RPMI7951 (cell line): ENCODE measurements around the gene ELOVL1. TPM values are rescaled to one million over a fixed set of nuclear protein-coding genes. Genes with fewer than 3 reads are reported as not detected.

Experiments used
- DNase-seq: peaks from one replicate; pipeline ENCODE4 v3.0.0-alpha.2; 2012; ENCODE audit warnings: low read depth
- total RNA-seq: library from RNA; depleted of rRNA; stranded (reverse); fragments of >200 nt; shearing (Covaris generic); gene quantifications from 2 replicates; pipeline ENCODE4 v1.2.3, GENCODE V29; 2014; rRNA removed

ELOVL1 gene
- total RNA-seq, 1 experiment from 2014 or later: 147 TPM

DNA sequence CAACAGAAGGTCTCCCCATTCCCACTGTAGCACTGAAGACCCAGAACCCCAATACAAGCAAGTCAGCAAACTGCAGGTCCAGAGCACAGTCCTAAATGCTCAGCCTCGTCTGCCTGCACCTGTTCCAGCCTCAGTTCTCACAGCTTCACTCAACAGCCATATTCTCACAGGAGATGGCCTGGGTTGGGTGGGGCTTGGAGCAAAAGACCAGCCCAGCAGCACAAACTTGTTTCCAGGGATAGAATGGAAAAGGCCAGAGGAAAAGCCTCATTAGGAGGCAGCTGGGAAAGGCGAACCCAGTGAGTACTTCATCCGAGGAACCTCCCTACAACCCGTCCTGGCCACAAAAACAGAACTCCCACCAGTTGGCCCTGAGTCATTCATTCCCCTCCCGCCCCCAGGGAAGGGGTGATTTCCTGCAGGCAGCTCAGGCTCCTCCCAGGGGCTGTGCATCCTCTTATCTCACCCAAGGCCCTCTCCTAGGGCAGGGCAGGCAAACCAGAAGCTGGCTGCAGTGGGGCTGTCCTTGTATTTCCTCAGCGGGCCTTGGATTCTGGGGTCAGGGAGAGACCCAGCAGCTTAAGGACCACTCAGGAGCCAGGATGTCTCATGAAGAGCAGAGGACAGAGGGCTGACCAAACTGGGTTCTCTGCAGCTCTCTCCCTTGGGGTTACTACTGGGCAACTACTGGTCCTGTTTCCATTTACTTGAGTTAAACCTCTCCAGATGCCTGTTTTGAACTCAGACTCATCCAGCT is 37.6 kb downstream of the ELOVL1 start:
- peak; percentile 82 for DNase-seq

DNA sequence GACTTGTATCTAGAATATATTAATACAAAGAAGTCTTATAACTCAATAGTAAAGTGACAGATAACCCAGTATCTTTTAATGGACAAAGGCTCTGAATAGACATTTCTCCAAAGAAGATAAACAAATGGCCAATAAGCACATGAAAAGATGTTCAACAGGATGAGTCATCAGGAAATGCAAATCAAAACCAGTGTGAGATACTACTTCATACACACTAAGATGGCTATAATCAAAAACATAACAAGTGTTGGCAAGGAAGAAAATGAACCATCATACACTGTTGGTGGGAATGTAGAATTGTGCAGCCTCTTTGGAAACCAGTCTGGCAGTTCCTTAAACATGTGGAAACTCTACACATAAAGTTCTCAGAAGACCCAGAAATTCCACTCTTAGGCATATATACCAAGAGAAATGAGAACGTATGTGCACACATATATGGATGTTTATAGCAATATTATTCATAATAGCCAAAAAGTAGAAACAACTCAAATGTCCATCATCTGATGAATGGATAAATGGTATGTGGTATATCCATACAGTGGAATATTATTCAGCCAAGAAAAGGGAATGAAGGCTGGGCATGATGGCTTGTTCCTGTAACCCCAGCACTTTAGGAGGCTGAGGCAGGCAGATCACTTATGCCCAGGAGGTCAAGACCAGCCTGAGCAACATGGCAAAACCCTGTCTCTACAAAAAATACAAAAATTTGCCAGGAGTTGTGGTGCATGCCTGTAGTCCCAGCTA is 40.1 kb downstream of the ELOVL1 start:
- peak; percentile 36 for DNase-seq

DNA sequence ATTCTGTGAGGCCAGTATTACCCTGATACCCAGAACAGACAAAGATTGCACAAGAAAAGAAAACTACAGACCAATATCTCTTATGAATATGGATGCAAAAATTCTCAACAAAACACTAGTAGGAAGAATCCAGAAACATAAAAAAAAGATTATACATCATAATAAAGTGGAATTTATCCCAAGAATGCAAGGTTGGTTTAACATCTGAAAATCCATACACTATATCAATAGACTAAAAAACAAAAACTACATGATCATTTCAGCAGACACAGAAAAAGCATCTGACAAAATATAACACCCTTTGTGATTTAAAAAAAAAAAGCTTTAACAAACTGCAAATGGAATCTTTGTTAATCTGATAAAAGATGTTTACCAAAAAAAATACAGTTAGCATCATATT is 42.4 kb downstream of the ELOVL1 start:
- no peak for DNase-seq

DNA sequence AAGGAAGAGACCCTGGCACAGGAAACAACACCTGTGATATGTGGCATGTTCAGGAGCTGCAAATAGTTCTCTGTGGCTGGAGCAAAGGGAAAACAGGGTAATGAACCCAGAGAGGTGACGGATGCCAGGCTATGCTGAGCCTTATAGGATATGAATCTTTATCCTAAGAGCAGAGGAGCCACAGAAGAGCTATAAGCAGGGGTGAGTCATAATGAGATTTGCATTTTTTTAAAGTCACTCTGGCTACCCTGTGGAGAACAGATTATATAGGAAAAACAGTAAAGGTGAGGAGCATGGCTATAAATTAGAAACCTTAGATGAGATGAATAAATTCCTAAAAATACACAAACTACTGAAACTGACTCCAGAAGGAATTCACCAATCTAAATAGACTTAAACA is 43.0 kb downstream of the ELOVL1 start:
- no peak for DNase-seq

DNA sequence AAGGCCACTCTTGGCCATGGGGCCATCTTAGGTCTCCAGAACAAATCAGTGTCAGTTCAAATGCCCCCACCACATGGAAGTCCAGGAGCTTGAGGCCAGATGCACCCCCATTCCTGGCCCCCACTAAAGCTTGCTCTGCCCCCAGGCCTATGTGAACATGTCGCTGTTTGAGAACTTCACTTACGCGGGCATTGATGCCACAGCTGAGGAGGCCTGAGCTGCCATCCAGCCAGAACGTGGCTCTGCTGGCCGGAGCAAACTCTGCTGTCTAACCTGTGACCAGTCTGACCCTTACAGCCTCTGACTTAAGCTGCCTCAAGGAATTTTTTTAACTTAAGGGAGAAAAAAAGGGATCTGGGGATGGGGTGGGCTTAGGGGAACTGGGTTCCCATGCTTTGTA is 45.3 kb downstream of the ELOVL1 start:
- no peak for DNase-seq

DNA sequence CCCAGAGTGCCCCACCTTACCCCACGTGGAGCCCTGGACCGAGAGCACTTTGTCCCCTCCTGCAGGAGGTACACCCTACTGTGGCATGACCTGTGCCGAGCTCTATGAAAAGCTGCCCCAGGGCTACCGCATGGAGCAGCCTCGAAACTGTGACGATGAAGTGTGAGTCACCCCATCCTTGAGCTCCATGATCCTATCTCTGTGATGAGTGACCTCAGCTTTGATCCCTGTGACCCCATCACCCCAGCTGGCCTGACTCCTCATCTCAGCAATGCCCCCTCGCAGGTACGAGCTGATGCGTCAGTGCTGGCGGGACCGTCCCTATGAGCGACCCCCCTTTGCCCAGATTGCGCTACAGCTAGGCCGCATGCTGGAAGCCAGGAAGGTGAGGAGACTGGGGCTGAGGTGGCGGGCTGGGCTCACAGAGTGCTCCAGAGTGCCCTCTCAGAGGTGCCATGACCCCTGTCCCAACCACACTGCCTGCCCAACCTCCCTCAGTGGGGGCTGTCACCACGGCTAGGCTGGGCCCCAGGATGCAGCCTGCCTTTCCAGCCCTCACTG is 46.4 kb downstream of the ELOVL1 start:
- DNase-seq: peak; percentile 32

DNA sequence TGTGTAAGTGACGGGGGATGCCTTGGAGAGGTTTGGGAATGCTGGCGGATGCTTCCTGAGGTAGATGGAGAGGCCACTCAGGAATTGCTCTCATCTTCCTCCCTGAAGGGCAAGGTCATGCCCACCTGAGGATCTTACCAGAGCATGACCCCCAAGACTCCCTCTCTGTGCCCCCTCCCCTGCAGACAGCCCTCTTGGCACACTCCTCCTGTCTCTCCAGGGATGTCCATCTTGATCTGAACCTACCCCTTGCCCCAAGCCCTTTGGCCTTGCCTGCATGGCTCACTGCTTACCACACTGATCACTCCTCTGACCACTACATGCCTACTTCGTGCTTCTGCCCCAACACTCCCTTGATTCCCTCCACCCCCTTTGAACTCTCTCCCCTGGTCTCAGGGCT is 48.0 kb downstream of the ELOVL1 start:
- no peak for DNase-seq

DNA sequence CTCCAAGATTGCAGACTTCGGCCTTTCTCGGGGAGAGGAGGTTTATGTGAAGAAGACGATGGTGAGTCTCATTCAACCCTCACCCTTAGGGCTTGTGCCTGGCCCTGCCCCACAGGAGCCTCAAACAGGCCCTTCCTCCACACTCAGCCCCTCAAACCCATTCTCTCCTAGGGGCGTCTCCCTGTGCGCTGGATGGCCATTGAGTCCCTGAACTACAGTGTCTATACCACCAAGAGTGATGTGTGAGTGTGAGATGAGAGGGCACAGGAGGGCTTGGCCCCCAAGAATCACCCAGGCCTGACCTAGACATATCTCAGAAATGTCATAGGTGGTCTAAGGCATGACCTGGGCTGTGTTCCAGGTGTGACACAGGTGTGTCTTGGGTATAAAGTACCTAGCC is 48.5 kb downstream of the ELOVL1 start:
- no peak for DNase-seq

DNA sequence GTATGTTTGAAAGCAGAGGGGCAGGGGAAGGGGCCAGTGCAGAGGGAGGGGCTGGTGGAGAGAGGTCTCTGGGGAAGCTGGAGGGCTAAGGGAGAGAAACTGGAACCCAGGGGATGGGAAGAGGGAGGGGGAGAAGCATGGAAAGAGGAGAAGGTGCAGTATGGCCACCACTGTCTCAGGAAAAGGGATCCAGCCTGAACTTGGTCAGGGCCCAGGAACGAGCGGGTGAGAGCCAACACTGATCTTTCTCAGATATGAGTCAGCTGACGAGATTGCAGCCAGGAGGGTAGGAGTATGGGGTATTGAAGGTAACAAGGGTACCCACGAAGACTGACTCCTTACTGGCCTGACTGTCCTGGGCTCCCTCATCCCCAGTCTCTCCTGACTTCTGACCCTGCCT is 49.0 kb downstream of the ELOVL1 start:
- DNase-seq: no peak

DNA sequence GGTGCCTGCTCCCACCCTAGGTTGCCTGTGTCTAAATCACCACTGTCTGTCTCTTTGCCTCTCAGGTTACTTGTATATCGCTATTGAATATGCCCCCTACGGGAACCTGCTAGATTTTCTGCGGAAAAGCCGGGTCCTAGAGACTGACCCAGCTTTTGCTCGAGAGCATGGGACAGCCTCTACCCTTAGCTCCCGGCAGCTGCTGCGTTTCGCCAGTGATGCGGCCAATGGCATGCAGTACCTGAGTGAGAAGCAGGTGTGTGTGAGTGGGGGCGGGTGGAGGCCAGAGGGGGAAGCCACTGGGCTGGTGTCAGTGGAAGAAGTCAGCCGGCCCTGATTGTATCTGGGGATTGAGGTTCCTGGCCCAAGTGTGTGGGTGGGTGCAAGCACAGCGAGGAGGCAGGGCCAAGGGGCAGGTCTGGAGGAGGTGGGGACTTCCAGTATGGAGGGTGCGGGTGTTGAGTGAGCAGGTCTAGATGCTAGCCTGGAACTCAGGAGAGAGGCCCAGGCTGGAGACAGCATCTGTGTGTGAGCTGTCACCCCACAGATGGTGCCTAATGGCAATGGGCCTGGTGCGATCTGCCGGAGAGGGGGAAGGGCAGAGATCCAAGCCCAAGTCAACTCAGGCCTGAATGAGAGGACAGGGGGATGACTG is 49.9 kb downstream of the ELOVL1 start:
- DNase-seq: no peak

DNA sequence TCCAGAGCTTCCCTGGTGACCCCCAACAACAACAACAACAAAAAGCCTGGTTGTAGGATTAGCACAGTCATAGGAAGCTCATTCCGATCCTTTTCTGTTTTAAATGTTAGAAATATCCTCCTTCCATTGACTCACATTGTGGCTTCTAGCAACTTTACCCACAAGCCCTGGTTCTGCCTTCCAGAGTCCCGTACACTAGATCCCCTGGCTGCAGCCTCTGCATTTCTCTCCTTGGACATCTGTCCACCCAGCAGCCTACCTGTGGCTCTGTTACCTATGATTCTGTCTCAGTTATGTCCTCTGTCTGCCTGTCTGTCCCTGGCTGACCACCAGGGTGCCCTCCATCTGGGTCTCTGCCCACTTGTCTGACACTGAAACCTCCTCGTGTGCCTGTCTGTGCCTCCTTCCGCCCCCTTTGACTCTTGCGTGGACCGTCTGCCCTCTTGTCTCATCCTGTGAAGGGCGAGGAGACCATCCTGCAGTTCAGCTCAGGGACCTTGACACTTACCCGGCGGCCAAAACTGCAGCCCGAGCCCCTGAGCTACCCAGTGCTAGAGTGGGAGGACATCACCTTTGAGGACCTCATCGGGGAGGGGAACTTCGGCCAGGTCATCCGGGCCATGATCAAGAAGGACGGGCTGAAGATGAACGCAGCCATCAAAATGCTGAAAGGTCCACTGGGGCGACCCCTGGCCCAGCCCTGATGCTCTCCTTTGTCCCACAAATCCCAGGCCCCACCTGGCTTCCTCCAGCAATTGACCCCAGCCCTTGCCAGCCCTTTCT is 50.9 kb downstream of the ELOVL1 start:
- DNase-seq: no peak

DNA sequence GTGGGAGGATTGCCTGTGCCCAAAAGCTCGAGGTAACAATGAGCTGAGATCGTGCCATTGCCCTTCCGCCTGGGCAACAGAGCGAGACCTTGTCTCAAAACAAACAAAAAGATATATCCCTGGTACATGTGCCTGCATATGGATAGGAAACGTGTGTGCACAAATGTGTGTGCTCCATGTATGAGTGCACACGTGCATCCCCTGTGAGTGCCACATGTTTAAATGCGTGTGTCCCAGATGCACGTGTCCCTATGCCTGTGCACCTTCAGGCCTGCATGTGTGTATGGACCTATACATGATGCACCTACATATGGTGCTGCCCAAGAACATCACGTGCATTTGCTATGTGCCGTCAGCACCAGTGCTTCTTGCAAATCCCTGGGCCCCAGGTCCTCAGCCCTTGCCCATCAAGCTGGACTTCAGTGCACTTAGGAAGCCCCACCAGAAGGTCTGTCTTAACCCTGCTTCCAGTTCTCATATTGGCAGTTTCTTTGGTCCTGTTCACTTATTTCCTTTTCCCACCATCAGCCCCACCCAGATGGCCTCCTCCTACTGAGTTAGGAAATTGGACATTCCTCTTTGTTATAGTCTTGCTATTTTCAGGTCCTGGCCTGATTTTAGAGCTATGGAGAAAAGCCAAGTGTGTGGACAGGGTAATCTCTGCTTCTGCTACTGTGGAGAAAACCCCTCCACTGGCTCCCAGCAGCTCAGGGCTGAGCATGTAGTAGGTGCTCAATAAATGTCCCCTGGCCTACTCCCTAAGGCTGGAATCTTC is 51.7 kb downstream of the ELOVL1 start:
- DNase-seq: no peak

DNA sequence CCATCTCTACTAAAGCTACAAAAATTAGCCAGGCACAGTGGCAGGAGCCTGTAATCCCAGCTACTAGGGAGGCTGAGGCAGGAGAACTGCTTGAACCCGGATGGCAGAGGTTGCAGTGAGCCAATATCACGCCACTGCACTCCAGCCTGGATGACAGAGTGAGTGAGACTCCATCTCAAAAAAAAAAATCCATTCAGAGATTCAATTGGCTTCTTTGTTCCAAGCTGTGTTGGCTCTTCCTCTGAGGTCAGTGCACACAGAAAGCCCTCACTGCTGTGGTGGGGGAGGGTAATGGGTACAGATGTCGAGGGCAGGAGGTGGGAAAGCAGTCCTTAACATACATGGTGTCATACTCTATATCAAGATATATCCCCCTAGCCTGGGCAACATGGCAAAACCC is 52.3 kb downstream of the ELOVL1 start:
- DNase-seq: no peak

DNA sequence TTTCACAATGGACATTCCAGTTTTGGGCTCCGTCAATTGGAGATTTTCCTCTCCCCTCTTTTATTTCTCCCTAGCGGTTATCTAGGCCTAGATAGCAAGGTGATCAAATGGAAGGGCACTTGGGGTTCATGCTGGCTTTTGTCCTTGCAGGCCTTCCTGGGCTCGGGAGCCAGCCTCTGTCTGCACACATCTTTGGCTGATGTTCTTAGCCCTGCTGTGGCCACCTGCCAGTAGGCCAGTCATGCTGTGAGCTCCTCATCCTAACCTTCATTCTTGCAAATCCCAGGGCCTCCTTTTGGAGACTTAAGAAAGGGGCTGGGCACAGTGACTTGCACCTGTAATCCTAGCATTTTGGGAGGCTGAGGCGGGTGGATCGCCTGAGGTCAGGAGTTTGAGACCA is 53.6 kb downstream of the ELOVL1 start:
- no peak for DNase-seq

DNA sequence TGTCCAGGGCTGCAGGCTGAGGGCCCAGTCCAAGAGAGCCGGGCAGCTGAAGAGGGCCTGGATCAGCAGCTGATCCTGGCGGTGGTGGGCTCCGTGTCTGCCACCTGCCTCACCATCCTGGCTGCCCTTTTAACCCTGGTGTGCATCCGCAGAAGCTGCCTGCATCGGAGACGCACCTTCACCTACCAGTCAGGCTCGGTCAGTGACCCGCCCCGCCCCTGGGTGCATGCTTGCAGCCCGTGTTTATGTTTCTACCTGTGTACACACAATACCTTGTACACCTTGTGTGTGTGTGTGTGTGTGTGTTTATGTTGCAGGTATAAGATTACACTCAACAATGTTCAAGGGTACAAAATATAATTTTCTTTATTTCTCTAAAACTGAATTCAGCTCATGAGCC is 54.0 kb downstream of the ELOVL1 start:
- no peak for DNase-seq

Other genes with a start within 250 kb of the ELOVL1 start
- 175 and 197 TPM in 2 replicates for gene EBNA1BP2, start 195.7 kb downstream of the ELOVL1 start, total RNA-seq
- 0.10 and 0.48 TPM in 2 replicates for gene CFAP57, start 195.7 kb downstream of the ELOVL1 start, total RNA-seq
- not detected in 2 replicates for gene TMEM125, start 98.0 kb downstream of the ELOVL1 start, total RNA-seq
- gene C1orf210, start 82.4 kb downstream of the ELOVL1 start, total RNA-seq: not detected in 2 replicates
- 0.68 and 0.84 TPM in 2 replicates for gene TIE1, start 67.0 kb downstream of the ELOVL1 start, total RNA-seq
- gene MPL, start 30.2 kb downstream of the ELOVL1 start, total RNA-seq: not detected in 2 replicates
- 410 and 459 TPM in 2 replicates for gene CDC20, start 9.0 kb downstream of the ELOVL1 start, total RNA-seq
- 79.4 and 81.3 TPM in 2 replicates for gene MED8, start 21.8 kb upstream of the ELOVL1 start, total RNA-seq
- gene SZT2, start 21.9 kb upstream of the ELOVL1 start, total RNA-seq: 10.9 and 12.5 TPM in 2 replicates
- 115 and 132 TPM in 2 replicates for gene HYI, start 85.9 kb upstream of the ELOVL1 start, total RNA-seq
- gene PTPRF, start 162.9 kb upstream of the ELOVL1 start, total RNA-seq: 34.5 and 39.7 TPM in 2 replicates